ENCODE results near the gene MAP7D2.

The MAP7D2 gene

GRCh38 chrX:20056704-20057103, 60.0 kb downstream of the MAP7D2 start:
- intact Hi-C loops (cut with DNase I) = no loop called here
- peak in 3 of 10 donors; percentile 7 to 83 (median 75) for DNase-seq

DNA sequence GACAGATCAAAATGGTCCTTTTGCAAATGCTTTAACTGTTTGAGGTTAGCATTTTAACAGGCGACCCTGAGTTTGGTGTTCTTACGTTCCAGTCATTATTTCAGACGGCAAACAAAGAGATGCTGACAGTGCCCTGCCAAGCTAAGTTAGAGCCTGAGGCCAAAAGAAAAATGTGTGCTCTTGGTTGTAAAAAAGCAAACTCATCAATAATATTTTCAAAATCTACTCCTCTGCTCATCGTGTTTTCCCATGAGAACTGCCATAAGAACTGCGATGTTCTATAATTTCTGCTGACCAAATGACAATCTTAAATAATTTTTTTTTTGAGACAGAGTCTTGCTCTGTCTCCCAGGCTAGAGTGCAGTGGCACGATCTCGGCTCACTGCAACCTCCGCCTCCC, 63.2 kb downstream of the MAP7D2 start:
- no peak for DNase-seq
- intact Hi-C loops (cut with DNase I) = no loop called here

GRCh38 chrX:20046864-20047263, 69.8 kb downstream of the MAP7D2 start:
- no peak for DNase-seq
- intact Hi-C loops (cut with DNase I) = no loop called here

- intact Hi-C loops (cut with DNase I) = no loop called here
- no peak for DNase-seq
Observed at GRCh38 chrX:20046223-20046622, 70.5 kb downstream of the MAP7D2 start.

GRCh38 chrX:20042221-20042620, 74.5 kb downstream of the MAP7D2 start:
- intact Hi-C loops (cut with DNase I) = no loop called here
- DNase-seq = no peak

GRCh38 chrX:20038966-20039365, 77.7 kb downstream of the MAP7D2 start:
- intact Hi-C loops (cut with DNase I) = no loop called here
- DNase-seq = no peak

GRCh38 chrX:20037186-20037585, 79.5 kb downstream of the MAP7D2 start:
- intact Hi-C loops (cut with DNase I) = no loop called here
- DNase-seq = no peak

- intact Hi-C loops (cut with DNase I) = no loop called here
- no peak for DNase-seq
Observed at GRCh38 chrX:20032201-20032600, 84.5 kb downstream of the MAP7D2 start.

DNA sequence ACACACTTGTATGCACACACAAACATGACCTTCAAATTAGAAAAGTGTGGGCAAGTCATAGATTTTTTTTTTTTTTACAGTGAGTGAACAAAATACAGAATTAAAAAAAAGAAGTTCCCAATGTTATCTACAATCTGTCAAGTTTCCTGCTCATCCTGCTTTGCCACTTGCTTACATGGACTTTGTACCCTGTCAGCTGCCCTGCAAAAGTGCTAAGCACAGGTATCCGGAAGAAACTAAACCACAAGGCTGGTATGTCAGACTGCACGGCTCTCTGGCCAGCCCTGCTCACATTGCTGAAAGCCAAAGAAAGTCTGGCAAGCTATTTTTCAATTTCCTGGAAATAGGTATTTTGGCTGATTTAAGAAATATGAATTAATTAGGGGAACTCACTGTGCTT, 87.0 kb downstream of the MAP7D2 start:
- no peak for DNase-seq
- intact Hi-C loops (cut with DNase I) = no loop called here

DNA sequence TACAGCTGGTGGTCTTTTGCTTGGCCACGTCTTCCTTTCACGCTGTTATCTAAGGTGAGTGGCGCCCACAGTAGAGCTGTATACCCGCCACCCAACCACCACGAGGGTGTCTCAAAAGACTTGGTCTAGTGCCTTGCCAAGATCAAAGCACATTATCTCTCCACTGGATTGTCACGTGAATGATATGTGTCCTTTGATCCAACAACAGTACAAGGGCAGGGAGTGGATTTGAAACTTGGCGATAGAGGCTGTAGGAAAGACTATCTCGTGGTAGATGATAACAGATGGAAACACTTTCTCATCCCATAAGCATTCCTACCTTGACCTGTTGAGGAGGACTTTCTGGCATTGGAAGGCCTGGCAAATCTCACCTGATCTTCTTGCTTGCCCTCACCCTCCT, 88.1 kb downstream of the MAP7D2 start:
- intact Hi-C loops (cut with DNase I) = no loop called here

DNA sequence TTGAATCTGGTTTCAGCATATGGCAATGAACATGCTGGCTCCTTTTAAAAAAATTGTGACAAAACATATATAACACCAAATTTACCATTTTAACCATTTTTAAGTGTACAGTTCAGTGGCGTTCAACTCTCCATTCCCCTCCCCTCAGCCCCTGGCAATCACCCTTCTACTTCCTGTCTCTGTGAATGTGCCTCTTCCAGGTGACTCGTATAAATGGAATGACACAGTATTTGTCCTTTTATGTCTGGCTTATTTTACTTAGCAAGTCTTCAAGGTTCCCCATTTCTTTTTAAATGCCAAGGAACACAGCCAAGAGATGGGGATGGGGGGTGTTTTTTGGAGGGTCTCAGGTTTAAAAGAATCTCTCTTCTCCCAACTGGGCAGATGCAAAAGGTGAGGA, 90.4 kb downstream of the MAP7D2 start:
- intact Hi-C loops (cut with DNase I) = no loop called here
- no peak for DNase-seq

More for the DNA sequence above, 88.1 kb downstream of the MAP7D2 start:
- DNase-seq = no peak

GRCh38 chrX:20019672-20020365, 96.9 kb downstream of the MAP7D2 start:
- intact Hi-C loops (cut with DNase I) = no loop called here
- DNase-seq = no peak

DNA sequence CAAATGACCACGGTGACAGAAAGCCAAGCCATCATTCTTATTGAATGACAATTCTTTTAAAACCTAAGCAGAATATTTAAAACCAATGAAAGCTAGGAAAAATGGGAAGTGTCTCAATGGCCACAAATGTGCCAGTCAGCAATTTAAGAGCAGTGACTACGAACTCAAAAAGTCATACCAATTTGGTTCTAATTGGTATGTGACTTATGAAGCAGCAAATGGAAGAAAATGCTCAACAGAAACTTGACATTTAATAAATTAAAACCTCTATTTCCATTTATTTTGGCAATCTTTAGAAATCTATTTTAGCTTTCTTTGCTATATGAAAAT, 100.1 kb downstream of the MAP7D2 start:
- intact Hi-C loops (cut with DNase I) = no loop called here
- no peak for DNase-seq

- intact Hi-C loops (cut with DNase I) = no loop called here
- no peak for DNase-seq
Observed at GRCh38 chrX:20015945-20016615, 100.6 kb downstream of the MAP7D2 start.

- no peak for DNase-seq
- intact Hi-C loops (cut with DNase I) = no loop called here
Observed at GRCh38 chrX:20015422-20015821, 101.3 kb downstream of the MAP7D2 start.

DNA sequence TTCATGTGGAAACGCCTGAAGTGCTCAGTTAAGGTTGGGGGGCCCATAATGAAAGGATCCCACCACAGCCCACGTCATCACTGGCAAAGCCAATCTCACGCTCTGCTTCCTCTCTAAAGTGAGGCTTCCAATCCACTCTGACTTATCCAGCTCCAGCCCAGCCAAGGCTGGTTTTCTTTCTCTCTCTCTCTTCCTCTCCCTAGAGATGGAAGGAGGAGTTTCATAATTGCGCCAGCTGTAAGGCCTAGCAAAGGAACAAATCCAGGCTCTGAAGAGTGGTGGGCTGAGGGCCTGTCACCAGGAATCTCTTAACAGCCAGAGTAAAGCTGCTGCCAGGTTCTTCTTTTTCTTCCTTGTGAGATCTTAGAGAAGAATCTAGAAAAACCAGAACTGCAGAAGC, 105.1 kb downstream of the MAP7D2 start:
- no peak for DNase-seq

GRCh38 chrX:20007962-20008622, 108.6 kb downstream of the MAP7D2 start:
- intact Hi-C loops (cut with DNase I) = no loop called here
- DNase-seq = no peak

More for the DNA sequence above, 105.1 kb downstream of the MAP7D2 start:
- intact Hi-C loops (cut with DNase I) = no loop called here

- no peak for DNase-seq
- intact Hi-C loops (cut with DNase I) = no loop called here
Observed at GRCh38 chrX:20005883-20006282, 110.8 kb downstream of the MAP7D2 start.

DNA sequence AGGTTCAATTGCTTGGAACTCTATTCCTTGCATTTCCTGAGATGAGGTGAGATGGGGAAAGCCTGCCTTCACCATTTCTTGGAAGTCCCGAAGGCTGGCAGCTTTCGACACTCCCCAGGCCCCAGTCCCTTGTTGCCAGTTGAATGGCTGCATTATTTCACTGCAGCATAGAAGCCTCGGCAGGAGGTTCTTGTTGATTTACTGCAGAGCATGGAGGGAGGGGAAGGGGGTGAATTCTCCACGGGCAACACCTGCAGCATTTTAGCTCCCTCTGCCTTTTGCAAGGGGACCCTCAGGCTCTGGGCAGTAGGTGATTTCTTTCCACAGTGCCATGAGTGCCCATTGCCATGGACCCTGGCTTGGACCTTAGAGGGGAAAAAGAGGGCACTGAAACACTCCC, 115.1 kb downstream of the MAP7D2 start:
- DNase-seq = no peak
- intact Hi-C loops (cut with DNase I) = no loop called here

GRCh38 chrX:19991350-19991718, 125.4 kb downstream of the MAP7D2 start:
- intact Hi-C loops (cut with DNase I) = loop anchor here (5.0 kb wide), 1 partner anchor 84 kb away; no protein-coding TSS in a partner anchor
- DNase-seq = no peak

DNA sequence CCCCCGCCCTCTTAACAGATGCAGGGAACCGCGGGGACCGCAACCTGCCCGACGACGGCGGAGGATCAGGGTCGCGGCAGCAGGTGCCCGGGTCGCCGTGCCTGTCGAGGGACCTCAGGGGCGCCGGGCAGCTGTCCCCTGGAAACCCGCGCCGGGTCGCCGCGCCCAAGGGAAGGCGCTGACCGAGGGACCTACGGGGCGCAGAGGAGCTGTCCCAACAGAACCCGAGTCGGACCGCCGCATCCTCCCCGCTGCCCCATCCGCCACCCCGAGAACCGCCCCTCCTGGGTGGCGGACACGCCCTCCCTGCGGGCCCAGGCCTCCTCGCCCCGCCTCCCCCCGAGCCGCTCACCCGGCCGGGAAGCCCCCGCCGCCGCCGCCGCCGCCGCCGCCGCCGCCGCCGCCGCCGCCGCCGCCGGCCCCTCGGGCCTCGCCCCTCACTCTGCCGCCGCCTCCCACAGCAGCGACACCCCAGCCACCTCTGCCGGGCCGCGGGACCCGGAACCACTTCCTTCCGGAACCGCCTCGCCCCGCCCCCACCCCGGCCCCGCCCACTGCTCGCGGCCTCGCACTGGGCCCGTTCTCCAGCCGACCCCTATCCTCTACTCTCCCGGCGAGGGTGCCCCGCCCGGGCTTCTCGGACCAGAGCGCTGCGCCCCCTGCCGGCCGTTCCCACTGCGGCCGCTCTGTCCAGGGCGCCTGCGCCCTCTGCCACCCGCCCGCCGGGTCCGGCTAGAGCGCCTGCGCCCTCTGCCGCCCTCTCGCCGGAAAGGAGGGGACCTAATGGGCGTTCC, 126.0 kb downstream of the MAP7D2 start, which contains the start of gene BCLAF3:
Gene BCLAF3, minus strand, starts transcription at position 506 of the 794 bp plus-strand sequence. CDS start 20,797 bp downstream, outside the sequence.
- intact Hi-C loops (cut with DNase I) = loop anchor here (5.0 kb wide), 1 partner anchor 83 kb away; no protein-coding TSS in a partner anchor
- peak; percentile 76 to 98 (median 82) for DNase-seq
